Astrocyte of the cerebellum (primary cell): ENCODE measurements around the gene EAPP.

ENCODE experiments used
- DNase-seq: peaks from one replicate; pipeline ENCODE4 v3.0.0-alpha.2; 2011; ENCODE audit warnings: low read depth
- H3K4me3 ChIP-seq: 2 replicates; pipeline ENCODE4 v1.5.1; 2011; ENCODE audit warnings: mild to moderate bottlenecking, low read depth, low read length, moderate library complexity
- in situ Hi-C: cut with HindIII; loops from 2 replicates; pipeline ENCODE4 v1.10.0; 2017; ENCODE audit warnings: low sequenced_read_pairs
- TF ChIP-seq, protein P1 (sequence below): IDR thresholded peaks from 2 replicates; pipeline ENCODE4 v1.5.1; 2012; ENCODE audit warnings: low read length, low read depth, moderate library complexity, mild to moderate bottlenecking; ENCODE audit errors: missing control alignments

The EAPP gene

DNA sequence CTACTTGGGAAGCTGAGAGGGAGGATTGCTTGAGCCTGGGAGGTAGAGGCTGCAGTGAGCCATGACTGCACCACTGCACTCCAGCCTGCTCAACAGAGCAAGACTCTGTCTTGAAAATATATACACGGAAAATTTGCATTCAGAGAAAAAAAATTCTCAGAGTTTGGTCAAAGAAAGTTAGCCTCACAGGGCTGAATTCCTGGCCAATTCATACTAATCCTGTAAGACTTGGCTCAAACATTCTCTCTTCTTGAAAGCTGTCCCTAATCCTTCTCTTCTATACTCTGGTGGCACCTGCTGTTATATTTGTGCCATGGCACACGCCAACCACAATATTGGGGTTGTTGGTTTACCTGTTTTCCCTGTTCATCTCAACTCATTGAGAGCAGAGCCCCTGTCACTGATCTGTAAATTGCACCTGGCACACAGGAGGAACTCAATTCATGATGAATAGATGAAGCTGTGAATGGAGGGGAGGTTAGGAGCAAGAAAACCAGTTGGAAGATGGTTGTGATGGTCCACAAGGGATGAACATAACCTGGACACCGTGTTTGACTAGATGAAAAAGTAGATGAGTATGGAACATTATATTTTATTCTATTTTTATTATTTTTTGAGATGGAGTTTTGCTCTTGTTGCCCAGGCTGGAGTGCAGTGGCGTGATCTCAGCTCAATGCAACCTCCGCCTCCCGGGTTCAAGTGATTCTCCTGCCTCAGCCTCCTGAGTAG is 40.7 kb downstream of the EAPP start:
- TF ChIP-seq, protein P1, sequence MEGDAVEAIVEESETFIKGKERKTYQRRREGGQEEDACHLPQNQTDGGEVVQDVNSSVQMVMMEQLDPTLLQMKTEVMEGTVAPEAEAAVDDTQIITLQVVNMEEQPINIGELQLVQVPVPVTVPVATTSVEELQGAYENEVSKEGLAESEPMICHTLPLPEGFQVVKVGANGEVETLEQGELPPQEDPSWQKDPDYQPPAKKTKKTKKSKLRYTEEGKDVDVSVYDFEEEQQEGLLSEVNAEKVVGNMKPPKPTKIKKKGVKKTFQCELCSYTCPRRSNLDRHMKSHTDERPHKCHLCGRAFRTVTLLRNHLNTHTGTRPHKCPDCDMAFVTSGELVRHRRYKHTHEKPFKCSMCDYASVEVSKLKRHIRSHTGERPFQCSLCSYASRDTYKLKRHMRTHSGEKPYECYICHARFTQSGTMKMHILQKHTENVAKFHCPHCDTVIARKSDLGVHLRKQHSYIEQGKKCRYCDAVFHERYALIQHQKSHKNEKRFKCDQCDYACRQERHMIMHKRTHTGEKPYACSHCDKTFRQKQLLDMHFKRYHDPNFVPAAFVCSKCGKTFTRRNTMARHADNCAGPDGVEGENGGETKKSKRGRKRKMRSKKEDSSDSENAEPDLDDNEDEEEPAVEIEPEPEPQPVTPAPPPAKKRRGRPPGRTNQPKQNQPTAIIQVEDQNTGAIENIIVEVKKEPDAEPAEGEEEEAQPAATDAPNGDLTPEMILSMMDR: peak; percentile 32
- in situ Hi-C loops: no loop called here
- no peak for DNase-seq
- no peak overlapping the region for H3K4me3 ChIP-seq

DNA sequence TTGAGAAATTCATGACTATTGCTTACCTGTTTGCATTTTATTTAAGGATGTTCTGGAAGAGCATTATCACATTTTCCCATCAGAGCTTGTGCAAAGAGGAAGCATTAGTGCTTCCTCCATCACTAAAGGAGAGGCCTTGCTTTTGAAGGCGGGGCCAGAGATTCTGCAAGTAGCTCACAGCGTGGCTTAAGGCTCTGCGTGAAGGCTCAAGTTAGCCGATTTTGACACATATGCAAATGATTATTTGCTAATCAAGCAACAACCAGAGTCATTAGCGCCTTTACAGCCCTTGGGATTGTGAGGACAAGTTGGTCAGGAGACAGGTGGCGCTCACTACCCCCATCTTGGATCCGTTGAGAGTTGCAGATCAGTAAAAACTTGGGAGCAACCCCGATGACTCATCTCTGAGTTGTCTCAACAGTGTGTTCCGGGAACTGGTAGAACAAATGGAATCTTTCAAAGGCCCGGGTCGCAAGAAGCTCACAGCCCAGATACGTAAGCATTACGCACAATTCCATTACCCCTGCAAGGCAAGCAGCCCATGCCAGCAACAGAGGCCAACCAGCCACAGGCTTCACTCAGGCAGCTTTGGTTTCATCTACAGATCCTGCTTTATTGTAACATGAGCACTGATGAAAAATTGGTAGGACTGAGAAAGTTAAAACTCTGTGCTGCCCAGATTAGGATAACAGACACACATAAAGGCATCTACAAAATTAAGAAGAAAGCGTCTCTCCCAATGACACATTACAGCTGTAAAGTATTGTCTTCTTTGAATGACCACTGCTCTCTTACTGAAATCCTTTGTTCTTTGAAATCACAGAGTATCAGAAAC is 42.6 kb downstream of the EAPP start:
- in situ Hi-C loops: no loop called here
- H3K4me3 ChIP-seq: no peak overlapping the region
- DNase-seq: peak; percentile 99
- TF ChIP-seq, protein P1: peak; percentile 36

DNA sequence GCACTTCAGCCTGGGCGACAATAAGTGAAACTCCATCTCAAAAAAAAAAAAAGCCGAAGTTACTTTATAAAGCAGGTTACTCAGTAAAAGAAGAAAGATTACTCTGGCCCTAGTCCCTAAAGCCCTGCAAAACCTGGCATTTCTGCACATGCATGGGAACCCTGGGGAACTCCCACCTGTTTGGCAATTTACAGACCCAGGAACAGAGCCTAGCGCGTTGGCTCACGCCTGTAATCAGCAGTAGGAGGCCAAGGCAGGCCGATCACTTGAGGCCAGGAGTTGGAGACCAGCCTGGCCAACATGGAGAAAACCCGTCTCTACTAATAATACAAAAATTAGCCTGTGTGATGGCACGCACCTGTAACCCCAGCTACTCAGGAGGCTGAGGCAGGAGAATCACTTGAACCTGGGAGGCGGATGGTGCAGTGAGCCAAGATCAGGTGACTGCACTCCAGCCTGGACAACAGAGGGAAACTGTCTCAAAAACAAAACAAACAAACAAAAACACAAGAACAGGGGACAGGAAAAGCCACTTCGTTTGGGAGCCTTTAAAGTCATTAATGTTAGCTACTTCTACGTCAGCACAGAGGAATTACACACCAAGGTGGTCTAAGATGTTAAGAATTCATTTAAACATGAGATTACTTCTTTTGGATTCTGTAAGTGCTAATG is 43.4 kb downstream of the EAPP start:
- DNase-seq: no peak
- TF ChIP-seq, protein P1: no peak
- H3K4me3 ChIP-seq: no peak overlapping the region
- in situ Hi-C loops: no loop called here

DNA sequence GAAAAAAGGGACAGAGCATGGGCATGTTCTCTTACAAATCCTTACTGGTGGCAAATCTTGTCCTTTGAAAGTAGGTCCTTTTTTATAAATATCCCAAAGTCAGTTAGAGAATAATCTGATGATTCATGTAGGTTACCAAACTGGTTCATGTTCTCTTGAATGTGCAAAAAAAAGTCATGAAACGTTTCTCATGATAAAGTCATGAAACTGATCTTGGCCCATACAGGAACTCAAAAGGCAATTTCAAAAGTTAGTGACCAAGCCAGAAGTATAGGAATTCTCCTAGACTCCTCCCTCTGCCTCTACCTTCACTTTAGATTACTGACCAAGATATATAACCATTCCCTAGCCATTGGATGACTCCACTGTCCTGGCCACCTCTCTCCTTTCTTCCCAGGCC is 50.2 kb downstream of the EAPP start:
- TF ChIP-seq, protein P1: no peak
- DNase-seq: no peak
- no peak overlapping the region for H3K4me3 ChIP-seq
- in situ Hi-C loops: no loop called here

DNA sequence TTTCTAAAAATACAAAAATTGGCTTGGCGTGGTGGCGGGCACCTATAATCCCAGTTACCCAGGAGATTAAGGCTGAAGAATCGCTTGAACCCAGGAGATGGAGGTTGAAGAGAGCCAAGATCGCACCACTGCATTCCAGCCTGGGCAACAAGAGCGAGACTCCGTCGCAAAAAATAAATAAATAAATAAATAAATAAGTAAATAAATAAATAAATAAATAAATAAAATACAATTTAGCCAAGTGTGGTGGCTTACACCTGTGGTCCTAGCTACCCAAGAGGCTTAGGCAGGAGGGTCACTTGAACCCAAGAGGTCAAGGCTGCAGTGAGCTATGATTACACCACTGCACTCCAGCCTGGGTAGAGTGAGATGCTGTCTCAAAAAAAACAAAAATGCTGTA is 51.0 kb downstream of the EAPP start:
- TF ChIP-seq, protein P1: no peak
- DNase-seq: no peak
- in situ Hi-C loops: no loop called here

DNA sequence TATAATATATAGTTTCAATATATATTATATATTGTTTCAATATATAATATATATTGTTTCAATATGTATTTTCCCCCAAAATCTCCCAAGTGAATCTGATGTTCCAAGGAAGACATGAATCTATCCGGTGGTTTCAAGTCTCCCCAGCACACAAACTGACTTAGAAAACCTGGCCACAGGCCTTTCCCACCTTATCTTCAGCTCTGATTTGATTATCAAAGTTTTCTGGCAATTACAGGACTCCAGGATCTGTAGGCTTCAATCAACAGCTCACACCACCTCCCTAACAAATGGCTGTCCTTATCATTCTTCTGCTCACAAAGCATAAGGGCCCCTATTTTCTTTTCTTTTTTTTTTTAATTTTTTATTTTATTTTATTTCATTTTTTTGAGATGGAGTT is 54.8 kb downstream of the EAPP start:
- TF ChIP-seq, protein P1: no peak
- in situ Hi-C loops: no loop called here
- H3K4me3 ChIP-seq: no peak overlapping the region
- no peak for DNase-seq

More for the DNA sequence above, 51.0 kb downstream of the EAPP start:
- H3K4me3 ChIP-seq: no peak overlapping the region
